HG03457 (cell line): Measurements from ENCODE around the gene TKFC.

Experiments used
- ATAC-seq: cut with Tn5 transposase; IDR thresholded peaks from one replicate; pipeline ENCODE4 v1.9.1; 2021; ENCODE audit warnings: moderate number of reproducible peaks; ENCODE audit not compliant: unreplicated experiment

TKFC gene

DNA sequence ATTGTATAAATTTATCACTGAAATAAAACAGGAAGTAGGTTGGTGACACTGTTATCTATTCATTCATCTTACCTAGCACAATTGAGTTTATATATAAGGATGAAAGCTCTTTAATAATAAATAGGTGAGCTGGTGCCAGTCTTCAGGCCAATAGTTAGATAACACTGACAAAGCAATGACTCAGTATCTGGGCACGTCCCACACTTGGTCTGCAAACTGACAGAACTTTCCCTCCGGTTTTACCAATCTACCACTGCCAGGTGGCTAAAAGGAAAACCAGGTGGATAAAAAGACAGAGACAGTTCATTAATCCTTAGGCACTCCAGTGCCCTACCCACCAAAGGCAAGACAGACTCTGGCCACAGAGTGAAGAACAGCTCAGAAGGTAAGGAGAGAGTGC, 17.8 kb upstream of the TKFC start:
- ATAC-seq, result no peak

- no peak for ATAC-seq
These were observed 7.2 kb upstream of the TKFC start for GRCh38 chr11:61325649-61326414.

GRCh38 chr11:61327669-61328071, 5.4 kb upstream of the TKFC start:
- ATAC-seq, result no peak

GRCh38 chr11:61328351-61328750, 4.7 kb upstream of the TKFC start:
- no peak for ATAC-seq

GRCh38 chr11:61329871-61330270, 3.2 kb upstream of the TKFC start:
- ATAC-seq, result no peak

DNA sequence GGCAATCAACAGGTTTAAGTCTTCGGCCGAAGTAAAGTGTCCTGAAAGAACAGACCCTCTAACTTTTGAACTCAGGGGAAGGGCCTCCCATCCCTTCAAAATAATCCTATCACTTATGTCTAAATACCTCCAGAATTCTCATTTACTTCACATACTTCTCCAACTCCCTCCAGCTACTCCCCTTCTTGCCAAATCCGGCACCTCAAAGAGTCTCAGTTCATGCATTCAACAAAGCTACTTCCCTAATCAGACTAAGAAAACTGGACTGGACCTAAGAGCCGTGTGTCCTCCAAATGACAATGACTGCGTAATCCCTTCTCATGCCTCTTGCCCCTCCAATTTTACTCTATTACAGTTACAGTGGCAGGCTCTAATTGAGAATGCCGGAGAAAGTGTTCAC, 1.4 kb upstream of the TKFC start:
- no peak for ATAC-seq

DNA sequence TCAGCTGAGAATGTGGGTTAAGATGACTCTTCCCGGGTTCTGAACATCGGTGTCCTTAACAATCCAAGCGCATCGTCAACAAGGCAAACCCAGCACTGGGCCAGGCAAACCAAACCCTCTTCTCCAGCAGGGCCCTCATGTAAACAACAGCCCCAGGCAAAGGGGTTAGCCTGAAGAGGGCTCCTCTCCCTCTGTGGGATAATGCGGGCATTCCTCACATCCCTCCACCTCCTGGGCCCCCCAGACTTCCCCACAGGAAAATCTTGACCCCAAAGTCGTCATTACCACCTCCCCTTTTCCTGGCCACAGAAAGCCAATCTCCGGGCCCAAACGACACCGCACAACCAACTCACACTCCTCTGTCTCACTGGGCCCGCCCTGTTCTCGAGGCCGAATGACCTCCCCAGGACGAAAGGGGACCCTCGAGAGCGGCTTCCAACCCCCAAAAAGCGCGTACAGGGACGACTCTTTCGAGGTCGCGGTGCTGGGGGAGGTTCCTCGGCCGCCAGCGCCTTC, 689 bp upstream of the TKFC start:
- ATAC-seq, result no peak

DNA sequence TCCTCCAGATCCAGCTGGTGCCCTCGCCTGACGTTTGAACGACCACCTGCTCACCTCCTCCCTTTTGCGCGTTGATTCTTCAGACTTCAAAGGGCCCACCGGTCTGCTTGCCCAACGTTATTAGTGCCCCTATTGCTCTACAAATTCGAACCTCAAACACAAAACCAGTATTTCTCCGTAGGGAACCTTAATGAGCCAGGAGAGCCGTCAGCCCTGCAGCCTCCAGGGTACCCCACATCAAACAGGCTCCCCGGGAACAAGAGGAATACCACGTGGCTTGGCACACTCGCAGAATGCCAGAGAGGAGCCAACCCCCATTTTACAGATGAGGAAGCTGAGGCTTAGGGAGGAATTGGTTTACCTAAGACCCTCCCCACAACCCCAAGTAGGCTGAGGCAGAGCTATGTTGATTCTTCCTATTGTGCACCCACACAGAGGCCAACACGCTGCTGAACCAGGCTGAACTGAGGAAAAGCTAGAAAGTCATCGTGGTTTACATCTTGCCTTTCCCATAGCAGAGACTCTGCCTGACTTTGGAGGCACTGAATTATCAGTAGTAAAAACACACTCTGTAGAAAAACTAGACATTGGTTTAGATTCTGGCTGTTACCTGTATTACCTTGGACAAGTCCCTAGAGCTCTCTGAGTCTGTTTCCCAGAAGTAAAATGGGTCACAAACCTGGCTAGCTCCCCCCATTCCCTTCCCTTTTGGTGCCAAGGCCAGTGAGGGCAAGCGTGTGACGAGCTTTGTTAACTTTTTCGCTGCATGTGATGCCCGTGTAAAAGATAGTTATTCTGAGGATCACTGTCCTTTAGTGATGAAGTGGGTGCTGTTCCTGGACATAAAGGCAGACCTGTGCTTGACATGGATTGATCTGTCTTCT, 764 bp downstream of the TKFC start:
- ATAC-seq, result no peak

DNA sequence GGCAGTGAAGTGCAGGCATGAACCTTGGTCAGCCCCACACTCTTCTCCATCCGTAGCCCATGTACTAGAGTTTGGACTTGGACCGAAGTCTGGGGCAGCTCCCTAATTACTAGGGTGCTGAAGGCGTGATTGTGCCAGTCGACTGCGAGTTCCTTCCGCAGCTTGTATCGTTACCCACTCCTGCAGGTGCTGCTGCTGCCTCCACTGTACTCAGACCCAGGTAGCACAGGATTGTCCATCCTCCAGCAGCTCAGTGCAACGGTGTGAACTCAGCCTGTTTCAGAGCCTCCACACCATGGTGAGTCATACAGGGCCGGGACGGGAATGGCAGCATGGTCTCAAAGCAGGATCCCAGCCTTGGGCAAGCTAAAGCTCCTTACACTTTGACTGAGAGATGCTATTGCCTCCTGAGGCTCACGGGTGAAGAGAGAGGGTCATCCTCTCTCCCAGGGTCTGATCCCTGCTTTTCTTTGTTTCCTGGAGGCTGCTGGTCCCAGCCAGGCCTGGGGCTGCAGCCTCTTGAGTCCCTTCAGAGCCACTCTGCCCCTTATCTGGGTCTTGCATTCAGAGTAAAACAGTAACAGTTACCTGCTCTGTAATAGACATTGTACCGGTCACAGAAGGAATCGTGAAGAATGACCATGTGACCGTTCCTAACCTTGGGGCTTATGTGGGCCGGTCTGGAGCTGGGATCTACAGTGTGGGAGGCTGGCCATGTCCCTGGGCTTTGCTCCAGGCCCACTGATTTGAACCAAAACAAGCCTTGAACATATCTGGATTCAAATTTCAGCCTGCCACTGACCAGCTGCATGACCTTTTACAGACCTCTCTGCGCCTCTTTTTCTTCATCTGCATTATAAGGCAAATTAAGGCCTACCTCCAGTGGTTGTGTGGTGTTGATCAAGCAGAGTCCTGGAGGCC, 1.7 kb downstream of the TKFC start:
- ATAC-seq, result no peak

DNA sequence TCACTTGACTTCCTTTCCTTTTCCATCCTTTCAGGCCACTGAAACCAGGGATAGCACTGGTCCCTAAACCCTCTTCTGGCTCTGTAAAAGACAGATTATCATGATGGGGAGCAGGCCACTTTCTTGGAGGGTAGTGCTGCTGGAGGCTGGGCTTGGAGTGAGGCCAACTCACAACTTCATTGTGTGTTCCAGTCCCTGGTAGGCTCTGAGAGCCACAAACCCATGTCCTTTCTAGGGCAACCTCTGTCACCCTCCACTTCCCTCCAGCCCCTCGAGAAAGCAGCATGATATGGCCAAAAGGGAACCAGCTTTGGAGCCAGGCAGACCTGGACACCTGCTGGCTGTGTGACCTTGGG, 2.3 kb downstream of the TKFC start:
- no peak for ATAC-seq

GRCh38 chr11:61336171-61336935, 3.3 kb downstream of the TKFC start:
- no peak for ATAC-seq

- ATAC-seq, result no peak
These were observed 4.9 kb downstream of the TKFC start for GRCh38 chr11:61337706-61338470.

- no peak for ATAC-seq
These were observed 5.9 kb downstream of the TKFC start for GRCh38 chr11:61338783-61339489.

DNA sequence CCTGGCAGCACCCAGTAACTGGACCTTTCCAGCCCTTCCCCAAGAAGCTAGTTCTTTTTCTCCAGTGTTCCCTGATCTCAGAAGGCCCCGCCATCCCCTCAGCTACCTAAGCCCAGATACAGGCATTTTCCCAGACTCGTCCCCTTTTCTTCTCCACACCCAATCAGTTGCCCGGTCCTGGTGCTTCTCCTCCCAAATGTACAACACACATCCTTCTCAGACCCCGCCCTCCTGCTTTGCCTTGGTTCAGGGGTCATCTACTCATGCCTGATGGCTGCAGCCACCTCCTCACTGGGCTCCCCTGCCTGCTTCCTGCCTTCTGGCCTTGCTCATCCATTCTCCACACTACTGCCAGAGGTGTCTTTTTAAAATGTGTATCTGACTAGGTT, 6.5 kb downstream of the TKFC start:
- ATAC-seq, result no peak

DNA sequence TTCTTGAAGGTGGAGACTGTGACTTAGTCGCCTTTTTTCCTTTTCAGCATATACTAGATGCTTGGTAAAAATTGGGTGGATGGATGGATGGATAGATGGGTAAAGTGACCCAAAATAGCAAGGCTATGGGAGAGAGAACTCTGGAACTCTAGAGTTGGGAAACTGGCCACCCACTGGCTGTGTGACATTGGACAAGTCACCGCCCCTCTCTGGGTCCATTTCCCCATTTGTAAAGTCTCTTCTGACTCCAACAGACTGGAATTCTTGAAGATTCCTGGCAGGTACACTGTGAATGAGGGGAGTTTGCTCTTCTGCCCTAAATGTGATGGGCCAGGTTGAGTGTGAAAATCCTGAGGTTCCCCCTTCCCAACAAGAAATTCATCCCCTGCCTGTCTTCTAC, 8.0 kb downstream of the TKFC start:
- no peak for ATAC-seq

GRCh38 chr11:61341706-61342105, 8.7 kb downstream of the TKFC start:
- no peak for ATAC-seq

GRCh38 chr11:61342207-61342803, 9.3 kb downstream of the TKFC start:
- no peak for ATAC-seq
